Measurements from ENCODE around the gene SEMA5B. TPM values are rescaled to one million over a fixed set of nuclear protein-coding genes. Genes with fewer than 3 reads are reported as not detected.

Gene SEMA5B
- total and polyA plus RNA-seq, 12 donors, result 0.35 to 4.3 (median 1.8) TPM

DNA sequence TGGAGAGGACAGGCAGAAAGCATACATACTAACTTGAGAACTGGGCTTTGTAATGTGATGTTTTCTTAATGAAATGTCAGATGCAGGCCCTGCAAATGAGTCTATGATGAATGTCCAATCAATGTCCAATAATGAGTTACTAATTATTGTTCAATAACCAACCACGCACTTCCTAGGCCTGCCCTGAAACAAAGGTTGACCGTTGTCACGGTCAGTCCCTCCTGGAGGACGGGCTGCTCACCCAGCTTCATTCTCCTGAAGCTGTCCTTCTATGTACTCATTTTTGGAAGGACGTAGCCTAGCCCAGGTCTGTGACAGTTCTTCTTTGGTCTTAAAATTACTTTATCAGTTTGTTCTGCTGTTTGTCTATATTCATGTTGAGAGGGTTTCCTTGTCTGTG lies 30.9 kb upstream of the SEMA5B start:
- intact Hi-C loops (cut with DNase I), result no loop called here
- Histone ChIP-seq H3K9me3 (replicated peaks in 1 of 3) (no peaks in the 10 kb centered on the region), H3K27me3 (no peaks in the 10 kb centered on the region), H3K27ac (no peak overlapping the region), H3K4me1 (replicated peaks in 1 of 2) (no peaks in the 10 kb centered on the region), H3K4me3 (no peak overlapping the region), H3K36me3 (replicated peaks in 1 of 2) (no peaks in the 10 kb centered on the region)
- WGBS, 4 donors, result 84 to 97% (median 92%) methylated on average over 5 of the region's 5 CpGs
- no peak for DNase-seq
- TF ChIP-seq, protein P1, sequence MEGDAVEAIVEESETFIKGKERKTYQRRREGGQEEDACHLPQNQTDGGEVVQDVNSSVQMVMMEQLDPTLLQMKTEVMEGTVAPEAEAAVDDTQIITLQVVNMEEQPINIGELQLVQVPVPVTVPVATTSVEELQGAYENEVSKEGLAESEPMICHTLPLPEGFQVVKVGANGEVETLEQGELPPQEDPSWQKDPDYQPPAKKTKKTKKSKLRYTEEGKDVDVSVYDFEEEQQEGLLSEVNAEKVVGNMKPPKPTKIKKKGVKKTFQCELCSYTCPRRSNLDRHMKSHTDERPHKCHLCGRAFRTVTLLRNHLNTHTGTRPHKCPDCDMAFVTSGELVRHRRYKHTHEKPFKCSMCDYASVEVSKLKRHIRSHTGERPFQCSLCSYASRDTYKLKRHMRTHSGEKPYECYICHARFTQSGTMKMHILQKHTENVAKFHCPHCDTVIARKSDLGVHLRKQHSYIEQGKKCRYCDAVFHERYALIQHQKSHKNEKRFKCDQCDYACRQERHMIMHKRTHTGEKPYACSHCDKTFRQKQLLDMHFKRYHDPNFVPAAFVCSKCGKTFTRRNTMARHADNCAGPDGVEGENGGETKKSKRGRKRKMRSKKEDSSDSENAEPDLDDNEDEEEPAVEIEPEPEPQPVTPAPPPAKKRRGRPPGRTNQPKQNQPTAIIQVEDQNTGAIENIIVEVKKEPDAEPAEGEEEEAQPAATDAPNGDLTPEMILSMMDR (IDR thresholded peaks at IDR 0.05), result no peak
- TF ChIP-seq POLR2A (IDR thresholded peaks at IDR 0.05), result no peak

DNA sequence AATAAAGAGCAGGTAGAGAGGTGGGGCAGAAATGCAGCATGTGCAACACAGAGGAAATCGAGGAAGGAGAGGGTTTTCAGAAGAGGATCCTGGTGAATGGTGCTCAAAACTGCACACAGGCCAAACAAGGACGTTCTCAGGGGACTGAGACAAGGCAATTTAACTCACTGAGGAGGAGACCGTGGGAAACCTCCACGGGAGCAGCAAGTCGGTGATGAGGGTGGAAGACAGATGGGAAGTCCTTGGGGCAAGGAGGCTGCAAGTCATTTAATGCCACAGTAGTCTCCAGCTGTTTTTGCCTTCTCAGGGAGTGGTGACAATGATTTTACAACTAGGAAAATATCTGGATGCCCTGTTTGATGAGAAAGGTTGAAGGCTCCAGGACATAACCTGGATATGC lies 27.8 kb upstream of the SEMA5B start:
- Histone ChIP-seq H3K9me3 (replicated peaks in 1 of 3) (no peaks in the 10 kb centered on the region), H3K4me3 (no peak overlapping the region), H3K36me3 (replicated peaks in 1 of 2) (no peaks in the 10 kb centered on the region), H3K27me3 (no peaks in the 10 kb centered on the region), H3K27ac (no peak overlapping the region), H3K4me1 (replicated peaks in 1 of 2) (no peaks in the 10 kb centered on the region)
- no peak for DNase-seq
- intact Hi-C loops (cut with DNase I), result no loop called here
- WGBS, 4 donors, result 77 to 89% (median 81%) methylated on average over 5 of the region's 5 CpGs
- no peak for TF ChIP-seq POLR2A (IDR thresholded peaks at IDR 0.05)
- TF ChIP-seq, protein P1 (IDR thresholded peaks at IDR 0.05), result no peak

DNA sequence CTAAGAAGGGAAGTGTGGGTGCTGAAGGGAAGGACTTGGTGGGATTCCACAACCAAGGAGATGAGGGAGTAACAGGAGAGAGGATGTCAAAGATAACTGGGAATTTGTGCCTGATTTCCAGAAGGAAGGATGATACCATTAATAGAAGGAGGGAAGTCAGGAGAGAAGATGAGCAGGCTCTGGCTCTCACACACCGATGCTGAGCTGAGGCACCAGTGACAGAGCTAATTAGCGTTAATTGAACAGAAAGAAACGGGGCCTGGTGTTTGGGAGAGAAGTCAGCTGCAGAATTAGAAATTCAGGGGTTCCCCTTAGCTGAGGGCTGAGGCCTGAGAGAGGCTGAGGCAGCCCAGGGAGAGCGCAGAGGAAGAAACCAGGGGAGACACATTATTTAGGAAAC lies 27.4 kb upstream of the SEMA5B start:
- intact Hi-C loops (cut with DNase I), result no loop called here
- H3K9me3 ChIP-seq (replicated peaks in 1 of 3), result no peaks in the 10 kb centered on the region
- H3K36me3 ChIP-seq (replicated peaks in 1 of 2), result no peaks in the 10 kb centered on the region
- 80 to 92% (median 83%) methylated on average over 4 of the region's 4 CpGs for WGBS, 4 donors
- no peaks in the 10 kb centered on the region for H3K4me1 ChIP-seq (replicated peaks in 1 of 2)
- H3K27me3 ChIP-seq, result no peaks in the 10 kb centered on the region
- no peak for TF ChIP-seq POLR2A (IDR thresholded peaks at IDR 0.05)
- H3K4me3 ChIP-seq, result no peak overlapping the region
- DNase-seq, result no peak
- H3K27ac ChIP-seq, result no peak overlapping the region

DNA sequence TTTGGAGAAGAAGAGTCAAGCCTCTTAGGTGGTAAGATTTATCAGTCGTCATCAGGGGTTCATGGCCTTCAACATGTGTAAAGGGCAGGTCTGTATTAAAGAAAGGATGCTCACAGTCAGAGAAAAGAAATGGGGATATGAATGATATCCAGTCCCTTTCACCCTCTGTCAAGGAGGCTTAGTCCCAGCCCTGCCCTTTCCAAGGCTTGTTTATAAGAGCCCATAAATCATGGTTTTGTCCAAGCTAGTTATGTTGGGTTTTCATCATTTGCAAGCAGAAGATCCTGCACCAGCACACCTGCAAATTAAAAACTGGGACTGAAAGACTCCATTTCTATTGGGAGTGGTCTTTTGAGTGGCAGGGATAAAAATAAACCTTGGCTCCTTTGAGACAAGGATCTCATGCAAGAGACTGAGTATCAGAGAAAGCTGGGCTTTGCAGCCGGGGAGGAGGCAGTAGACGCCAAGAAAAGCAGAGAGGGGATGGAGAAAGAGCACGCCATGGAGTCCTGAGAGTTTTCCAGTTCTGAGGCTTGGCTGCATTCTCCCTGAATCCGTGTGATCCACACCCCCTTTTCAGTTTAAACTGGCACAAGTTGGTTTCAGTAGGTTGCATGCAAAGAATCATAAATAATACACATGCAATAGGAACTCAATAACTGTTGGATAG lies 26.7 kb upstream of the SEMA5B start:
- DNase-seq, result no peak
- intact Hi-C loops (cut with DNase I), result no loop called here
- H3K9me3 ChIP-seq (replicated peaks in 1 of 3), result no peaks in the 10 kb centered on the region
- TF ChIP-seq, protein P1 (IDR thresholded peaks at IDR 0.05), result no peak
- TF ChIP-seq POLR2A (IDR thresholded peaks at IDR 0.05), result no peak
- 59 to 75% (median 73%) methylated on average over 5 of the region's 5 CpGs for WGBS, 4 donors
- H3K4me1 ChIP-seq (replicated peaks in 1 of 2), result no peaks in the 10 kb centered on the region
- no peaks in the 10 kb centered on the region for H3K36me3 ChIP-seq (replicated peaks in 1 of 2)
- H3K27ac ChIP-seq, result no peak overlapping the region
- H3K27me3 ChIP-seq, result no peaks in the 10 kb centered on the region
- H3K4me3 ChIP-seq, result no peak overlapping the region

DNA sequence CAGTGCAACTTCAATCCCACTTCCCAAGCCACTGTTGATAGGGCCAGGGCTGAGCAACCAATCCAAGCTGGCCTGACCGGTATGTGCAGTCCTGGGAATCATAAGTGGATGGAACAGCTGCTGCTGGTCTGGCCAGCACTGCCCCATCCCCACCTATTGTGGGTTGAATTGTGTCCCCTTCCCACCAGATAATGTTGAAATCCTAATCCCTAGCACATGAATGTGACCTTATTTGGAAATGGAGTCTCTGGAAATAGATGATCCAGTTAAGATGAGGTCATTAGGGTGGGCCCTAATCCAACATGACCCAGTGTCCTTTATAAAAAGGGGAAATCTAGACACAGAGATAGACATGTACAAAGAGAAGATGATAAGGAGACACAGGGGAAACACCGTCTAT lies 25.5 kb upstream of the SEMA5B start:
- TF ChIP-seq POLR2A (IDR thresholded peaks at IDR 0.05), result no peak
- TF ChIP-seq, protein P1 (IDR thresholded peaks at IDR 0.05), result no peak

More for the DNA sequence above, 25.5 kb upstream of the SEMA5B start:
- intact Hi-C loops (cut with DNase I), result no loop called here
- Histone ChIP-seq H3K9me3 (replicated peaks in 1 of 3) (no peaks in the 10 kb centered on the region), H3K36me3 (replicated peaks in 1 of 2) (no peaks in the 10 kb centered on the region), H3K4me3 (no peak overlapping the region), H3K4me1 (replicated peaks in 1 of 2) (no peaks in the 10 kb centered on the region), H3K27ac (no peak overlapping the region), H3K27me3 (no peaks in the 10 kb centered on the region)
- no peak for DNase-seq
- whole genome bisulfite sequencing, 4 donors, result 73 to 83% (median 77%) methylated on average over 2 of the region's 2 CpGs
